ENCODE data around the gene LHFPL3. TPM values are rescaled to one million over a fixed set of nuclear protein-coding genes. Genes with fewer than 3 reads are reported as not detected.

LHFPL3 gene
- total and polyA plus RNA-seq, 2 of the 13 experiments (the other 11 are each of a cell fraction or from before 2014, with no cell fraction given), result not detected

- no peak for TF ChIP-seq EP300 (IDR thresholded peaks at IDR 0.05; ENCODE audit: low read depth in 2 of 2, low read length in 2 of 2)
- TF ChIP-seq EP300 (CRISPR knock-in tag; IDR thresholded peaks at IDR 0.05; ENCODE audit: borderline replicate concordance), result no peak
- TF ChIP-seq PRPF4 (IDR thresholded peaks at IDR 0.05; ENCODE audit: low read depth, low read length, poor library complexity, severe bottlenecking), result no peak
- no peak for TF ChIP-seq HMG20A (CRISPR knock-in tag; IDR thresholded peaks at IDR 0.05; ENCODE audit: borderline replicate concordance)
- TF ChIP-seq ZNF354B (CRISPR knock-in tag; IDR thresholded peaks at IDR 0.05), result no peak
- no peak for TF ChIP-seq KDM5B (CRISPR knock-in tag; IDR thresholded peaks at IDR 0.05; ENCODE audit: borderline replicate concordance)
- TF ChIP-seq DDIT3 (CRISPR knock-in tag; IDR thresholded peaks at IDR 0.05), result no peak
- no peak for TF ChIP-seq WIZ (CRISPR knock-in tag; IDR thresholded peaks at IDR 0.05)
- TF ChIP-seq SMAD3 (CRISPR knock-in tag; IDR thresholded peaks at IDR 0.05), result no peak
- no peak for TF ChIP-seq RBAK (CRISPR knock-in tag; IDR thresholded peaks at IDR 0.05)
- TF ChIP-seq ZNF883 (CRISPR knock-in tag; IDR thresholded peaks at IDR 0.05; ENCODE audit: not compliant biosample characterization), result no peak
Observed at GRCh38 chr7:104794154-104794553, 465.8 kb downstream of the LHFPL3 start (continued).

GRCh38 chr7:104794589-104794988 lies 466.2 kb downstream of the LHFPL3 start:
- H3K4me3 ChIP-seq (replicated peaks in 1 of 3; ENCODE audit: insufficient read depth in 1 of 3, low read depth in 2 of 3, low read length in 3 of 3), result no peak overlapping the region
- H3K9ac ChIP-seq (ENCODE audit: insufficient read depth, low read depth, low read length), result no peak overlapping the region
- no peak overlapping the region for H2AFZ ChIP-seq (ENCODE audit: low read length)
- CTCF ChIA-PET (ENCODE audit: low intra/inter-chr PET ratio, low total read pairs), result no interaction called here
- no peaks in the 10 kb centered on the region for H3K4me1 ChIP-seq (ENCODE audit: insufficient read depth, low read length)
- WGBS (ENCODE audit: low lambda C conversion rate), result 3% methylated on average over 3 of the region's 3 CpGs
- no peaks in the 10 kb centered on the region for H3K9me3 ChIP-seq (ENCODE audit: low read length)
- no peak for FAIRE-seq
- H3K27me3 ChIP-seq (ENCODE audit: control insufficient read depth in 1 of 2, insufficient read depth in 2 of 2, low read length in 2 of 2), result 0 out of 5 replicates have a peak, but pooled peaks cover 0 to 4% of the 10 kb centered on the region in 2 experiments
- no TSS peak for BruUV-seq (replicated peaks)
- no peak for ATAC-seq
- no peak overlapping the region for H3K4me2 ChIP-seq (ENCODE audit: low read depth, low read length)
- POLR2A ChIA-PET, result no interaction called here
- in situ Hi-C loops (cut with HindIII; ENCODE audit: extremely low pct_ligation_motif_present, low pct_unique_long_range_greater_than_20kb), result no loop called here
- H3K27ac ChIP-seq (ENCODE audit: extremely low read length, insufficient read depth, low read length), result no peak overlapping the region
- TF ChIP-seq CREB1 (IDR thresholded peaks at IDR 0.05), result peak; percentile 52
- no peak for TF ChIP-seq CREB1 (CRISPR knock-in tag; IDR thresholded peaks at IDR 0.05)
- no peak for TF ChIP-seq SMAD9 (CRISPR knock-in tag; IDR thresholded peaks at IDR 0.05)
- intact Hi-C loops (cut with micrococcal nuclease; ENCODE audit: unreplicated experiment), result no loop called here
- no peak for DNase-seq (ENCODE audit: low spot score)
- no peaks in the 10 kb centered on the region for H4K20me1 ChIP-seq (ENCODE audit: insufficient read depth, low read length)
- H3K36me3 ChIP-seq (replicated peaks in 1 of 2; ENCODE audit: control insufficient read depth in 1 of 2, insufficient read depth in 2 of 2, low read length in 2 of 2), result no peaks in the 10 kb centered on the region
- no peaks in the 10 kb centered on the region for H3K79me2 ChIP-seq (ENCODE audit: insufficient read depth, low read length)
